Astrocyte (in vitro differentiated cells and primary cell): ENCODE measurements around the gene SLC4A5. TPM values are rescaled to one million over a fixed set of nuclear protein-coding genes. Genes with fewer than 3 reads are reported as not detected.

ENCODE experiments used
- DNase-seq: peaks from one replicate; pipeline ENCODE4 v3.0.0-alpha.2; 2010; ENCODE audit warnings: low read depth
- FAIRE-seq: peaks from 2 replicates; lab custom pipeline; 2011; peaks lifted over from hg19 to GRCh38; lab: Jason Lieb, UNC
- H2AFZ ChIP-seq: 2 replicates; pipeline ENCODE4 v1.6.0; 2012; ENCODE audit warnings: low read depth, low read length, inconsistent platforms
- H3K27ac ChIP-seq: 2 replicates; pipeline ENCODE4 v1.5.1; 2011; ENCODE audit warnings: low read depth, low read length, inconsistent platforms
- H3K27me3 ChIP-seq: 2 replicates; pipeline ENCODE4 v1.6.0; 2011; ENCODE audit warnings: low read length, inconsistent platforms; ENCODE audit not compliant: insufficient read depth
- H3K36me3 ChIP-seq: 2 replicates; pipeline ENCODE4 v1.5.1; 2011; ENCODE audit warnings: low read length, inconsistent platforms; ENCODE audit not compliant: insufficient read depth
- H3K4me1 ChIP-seq: 2 replicates; pipeline ENCODE4 v1.5.1; 2011; ENCODE audit warnings: low read length, inconsistent platforms; ENCODE audit not compliant: insufficient read depth
- H3K4me2 ChIP-seq: 2 replicates; pipeline ENCODE4 v1.6.0; 2012; ENCODE audit warnings: low read length, inconsistent platforms
- H3K4me3 ChIP-seq: 2 replicates; pipeline ENCODE4 v1.5.1; 2011; ENCODE audit warnings: low read depth, mild to moderate bottlenecking, low read length, inconsistent platforms; ENCODE audit not compliant: insufficient read depth
- H3K79me2 ChIP-seq: 2 replicates; pipeline ENCODE4 v1.6.0; 2012; ENCODE audit warnings: mild to moderate bottlenecking, low read length, inconsistent platforms; ENCODE audit not compliant: insufficient read depth
- H3K9ac ChIP-seq: 2 replicates; pipeline ENCODE4 v1.6.0; 2012; ENCODE audit warnings: mild to moderate bottlenecking, low read length, inconsistent platforms
- H3K9me3 ChIP-seq: 2 replicates; pipeline ENCODE4 v1.5.1; 2012; ENCODE audit warnings: low read depth, mild to moderate bottlenecking, low read length, inconsistent platforms; ENCODE audit not compliant: insufficient read depth
- H4K20me1 ChIP-seq: 2 replicates; pipeline ENCODE4 v1.6.0; 2012; ENCODE audit warnings: low read length, inconsistent platforms; ENCODE audit not compliant: insufficient read depth
- H3K27ac Mint-ChIP-seq: one replicate; pipeline ENCODE4 v1.8.0; 2021; ENCODE audit warnings: mild to moderate bottlenecking, mixed read lengths; ENCODE audit not compliant: unreplicated experiment
- H3K27me3 Mint-ChIP-seq: one replicate; pipeline ENCODE4 v1.8.0; 2021; ENCODE audit warnings: low read depth, mixed read lengths; ENCODE audit not compliant: unreplicated experiment
- H3K36me3 Mint-ChIP-seq: one replicate; pipeline ENCODE4 v1.8.0; 2021; ENCODE audit warnings: low read depth, mixed read lengths; ENCODE audit not compliant: unreplicated experiment
- H3K4me1 Mint-ChIP-seq: one replicate; pipeline ENCODE4 v1.8.0; 2021; ENCODE audit warnings: low read depth, mixed read lengths; ENCODE audit not compliant: unreplicated experiment
- H3K4me3 Mint-ChIP-seq: one replicate; pipeline ENCODE4 v1.8.0; 2021; ENCODE audit warnings: mild to moderate bottlenecking, moderate library complexity, mixed read lengths; ENCODE audit not compliant: unreplicated experiment
- H3K9me3 Mint-ChIP-seq: one replicate; pipeline ENCODE4 v1.8.0; 2021; ENCODE audit warnings: mild to moderate bottlenecking, mixed read lengths; ENCODE audit not compliant: unreplicated experiment
- EZH2 ChIP-seq: IDR thresholded peaks from 2 replicates; pipeline ENCODE4 v1.6.1; 2012; ENCODE audit warnings: mild to moderate bottlenecking, low read length, inconsistent platforms; ENCODE audit not compliant: insufficient read depth
- total RNA-seq: library from RNA; stranded (reverse); gene quantifications from 2 replicates; pipeline ENCODE4 v1.2.1, GENCODE V29; 2021
- TF ChIP-seq, protein P1 (sequence below): IDR thresholded peaks from 2 replicates; pipeline ENCODE4 v1.5.1; 2011; ENCODE audit warnings: low read depth, mild to moderate bottlenecking, inconsistent platforms, low read length, moderate library complexity; ENCODE audit not compliant: insufficient read depth

Gene SLC4A5
- total RNA-seq, 1 donor from 2014 or later = 0.41 TPM

- Histone ChIP-seq H3K4me3 (no peak overlapping the region), H2AFZ (no peak overlapping the region), H3K4me2 (peak overlapping the region; percentile 27), H3K27me3 (no peaks in the 10 kb centered on the region), H3K4me1 (peaks cover 27% of the 10 kb centered on the region), H3K79me2 (peaks cover 85% of the 10 kb centered on the region), H4K20me1 (peaks cover 72% of the 10 kb centered on the region), H3K9me3 (no peaks in the 10 kb centered on the region), H3K36me3 (peaks cover 3% of the 10 kb centered on the region), H3K9ac (no peak overlapping the region), H3K27ac (no peak overlapping the region)
- no peaks in the 10 kb centered on the region for H3K9me3 Mint-ChIP-seq
- no peak overlapping the region for H3K4me3 Mint-ChIP-seq
- no peak for FAIRE-seq
- H3K36me3 Mint-ChIP-seq = no peaks in the 10 kb centered on the region
- TF ChIP-seq, protein P1, sequence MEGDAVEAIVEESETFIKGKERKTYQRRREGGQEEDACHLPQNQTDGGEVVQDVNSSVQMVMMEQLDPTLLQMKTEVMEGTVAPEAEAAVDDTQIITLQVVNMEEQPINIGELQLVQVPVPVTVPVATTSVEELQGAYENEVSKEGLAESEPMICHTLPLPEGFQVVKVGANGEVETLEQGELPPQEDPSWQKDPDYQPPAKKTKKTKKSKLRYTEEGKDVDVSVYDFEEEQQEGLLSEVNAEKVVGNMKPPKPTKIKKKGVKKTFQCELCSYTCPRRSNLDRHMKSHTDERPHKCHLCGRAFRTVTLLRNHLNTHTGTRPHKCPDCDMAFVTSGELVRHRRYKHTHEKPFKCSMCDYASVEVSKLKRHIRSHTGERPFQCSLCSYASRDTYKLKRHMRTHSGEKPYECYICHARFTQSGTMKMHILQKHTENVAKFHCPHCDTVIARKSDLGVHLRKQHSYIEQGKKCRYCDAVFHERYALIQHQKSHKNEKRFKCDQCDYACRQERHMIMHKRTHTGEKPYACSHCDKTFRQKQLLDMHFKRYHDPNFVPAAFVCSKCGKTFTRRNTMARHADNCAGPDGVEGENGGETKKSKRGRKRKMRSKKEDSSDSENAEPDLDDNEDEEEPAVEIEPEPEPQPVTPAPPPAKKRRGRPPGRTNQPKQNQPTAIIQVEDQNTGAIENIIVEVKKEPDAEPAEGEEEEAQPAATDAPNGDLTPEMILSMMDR = no peak
- TF ChIP-seq EZH2 = no peak
- DNase-seq = peak; percentile 45
- no peaks in the 10 kb centered on the region for H3K27me3 Mint-ChIP-seq
- H3K4me1 Mint-ChIP-seq = peaks cover 4% of the 10 kb centered on the region
- no peak overlapping the region for H3K27ac Mint-ChIP-seq
These were observed 44.1 kb upstream of the SLC4A5 start for GRCh38 chr2:74387346-74387745.

DNA sequence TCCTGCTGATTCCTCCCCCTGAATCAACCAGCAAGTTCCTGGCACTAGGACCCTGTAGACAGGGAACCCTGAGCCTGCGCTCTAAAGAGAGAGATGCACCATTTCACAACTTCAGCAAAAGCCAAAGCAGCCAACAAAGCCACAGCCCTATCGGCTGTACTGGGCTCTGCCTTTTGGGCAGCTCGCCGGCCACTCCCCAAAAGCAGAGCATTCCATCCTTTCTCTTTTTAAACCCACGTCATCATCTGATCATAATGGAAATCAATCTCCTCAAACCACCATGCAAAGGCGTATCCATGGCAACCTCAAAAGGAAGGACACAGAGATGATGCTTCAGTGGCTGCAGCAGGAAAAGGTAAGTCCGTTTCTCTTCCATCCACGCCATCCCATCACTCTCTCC is 42.2 kb upstream of the SLC4A5 start:
- DNase-seq (peak; percentile 18), FAIRE-seq (no peak)
- H3K4me2 ChIP-seq = no peak overlapping the region
- no peaks in the 10 kb centered on the region for H3K9me3 ChIP-seq
- Mint-ChIP-seq H3K4me1 (peaks cover 7% of the 10 kb centered on the region), H3K27ac (no peak overlapping the region), H3K27me3 (no peaks in the 10 kb centered on the region), H3K4me3 (no peak overlapping the region), H3K9me3 (no peaks in the 10 kb centered on the region), H3K36me3 (peaks cover 2% of the 10 kb centered on the region)
- peaks cover 3% of the 10 kb centered on the region for H3K36me3 ChIP-seq
- H3K79me2 ChIP-seq = peaks cover 88% of the 10 kb centered on the region
- no peak overlapping the region for H3K4me3 ChIP-seq
- peaks cover 87% of the 10 kb centered on the region for H4K20me1 ChIP-seq
- no peaks in the 10 kb centered on the region for H3K27me3 ChIP-seq
- no peak overlapping the region for H3K9ac ChIP-seq
- no peak overlapping the region for H3K27ac ChIP-seq
- TF ChIP-seq, protein P1 = no peak
- no peak for TF ChIP-seq EZH2
- H2AFZ ChIP-seq = no peak overlapping the region
- peaks cover 23% of the 10 kb centered on the region for H3K4me1 ChIP-seq

DNA sequence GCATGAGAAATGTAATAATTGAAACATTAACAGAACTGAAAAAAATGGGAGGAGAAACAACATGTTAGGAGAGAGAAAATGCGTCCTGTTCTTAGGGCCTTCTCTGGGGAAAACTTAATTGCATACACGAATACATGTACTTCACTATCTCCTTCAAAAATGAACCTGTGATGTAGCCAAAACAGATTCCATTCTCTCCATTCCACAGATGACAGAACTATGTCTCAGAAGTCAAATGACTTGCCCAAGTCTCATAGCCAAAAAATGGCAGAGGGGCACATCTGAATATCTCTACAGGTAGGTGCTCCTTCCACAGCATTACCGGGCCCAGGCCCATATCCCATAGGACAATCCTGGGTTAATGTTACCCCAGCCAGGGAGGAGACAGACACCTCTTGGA is 40.8 kb upstream of the SLC4A5 start:
- no peaks in the 10 kb centered on the region for H3K27me3 ChIP-seq
- H3K9me3 ChIP-seq = no peaks in the 10 kb centered on the region
- no peak overlapping the region for H3K4me3 ChIP-seq
- no peak overlapping the region for H3K27ac ChIP-seq
- no peak overlapping the region for H3K9ac ChIP-seq
- DNase-seq (peak; percentile 52), FAIRE-seq (no peak)
- peaks cover 30% of the 10 kb centered on the region for H3K4me1 ChIP-seq
- Mint-ChIP-seq H3K4me3 (no peak overlapping the region), H3K36me3 (peaks cover 4% of the 10 kb centered on the region), H3K27ac (no peak overlapping the region), H3K9me3 (no peaks in the 10 kb centered on the region), H3K4me1 (peaks cover 15% of the 10 kb centered on the region), H3K27me3 (no peaks in the 10 kb centered on the region)
- no peak for TF ChIP-seq EZH2
- TF ChIP-seq, protein P1 = no peak
- H3K4me2 ChIP-seq = peak overlapping the region; percentile 7
- peaks cover 3% of the 10 kb centered on the region for H3K36me3 ChIP-seq
- peaks cover 87% of the 10 kb centered on the region for H4K20me1 ChIP-seq
- H3K79me2 ChIP-seq = peaks cover 88% of the 10 kb centered on the region
- no peak overlapping the region for H2AFZ ChIP-seq
